AML-193 (cell line): ENCODE measurements around the gene TOMM34.

Source experiments
- DNase-seq, 2 experiments: peaks; one replicate each; lab custom pipeline; 2025; lab: John Stamatoyannopoulos, UW

TOMM34 gene

DNA sequence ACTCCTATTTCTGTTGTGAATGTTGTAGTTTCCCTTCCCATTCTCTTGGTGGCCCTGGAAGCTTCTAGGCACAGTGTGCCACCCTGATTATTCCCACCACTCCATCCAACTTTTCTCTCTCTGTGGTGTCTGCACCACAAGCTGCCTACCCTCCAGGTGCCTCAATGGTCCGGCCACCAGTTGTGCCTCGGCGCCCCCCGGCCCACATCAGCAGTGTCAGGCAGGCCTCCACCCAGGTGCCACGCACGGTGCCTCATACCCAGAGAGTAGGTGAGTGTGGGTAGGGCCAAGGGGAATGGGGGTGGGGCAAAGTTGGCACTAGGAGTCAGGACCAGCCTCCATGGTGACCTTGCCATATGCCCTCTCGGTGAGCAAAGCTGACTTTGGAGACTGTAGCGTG is 27.3 kb downstream of the TOMM34 start:
- DNase-seq: no peak

DNA sequence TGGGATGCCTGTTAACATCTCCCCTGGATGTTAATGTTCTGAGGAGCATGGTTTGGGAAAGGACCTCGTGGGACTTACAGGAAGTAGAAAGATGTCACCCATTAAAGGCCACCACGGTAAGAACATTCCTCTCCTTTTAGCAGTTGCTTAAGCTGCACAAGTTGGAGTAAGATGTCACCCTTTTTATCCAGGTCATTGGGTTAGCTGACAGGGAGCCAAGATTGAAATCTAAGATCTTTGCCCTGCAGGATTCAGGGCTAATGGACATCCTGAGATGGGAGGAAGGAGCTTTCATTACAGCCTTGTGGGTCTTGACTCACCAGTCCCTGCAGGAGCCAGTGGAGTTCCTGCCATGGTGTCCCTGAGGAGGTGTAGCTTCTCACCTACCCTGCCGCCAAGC is 28.3 kb downstream of the TOMM34 start:
- no peak for DNase-seq

- no peak for DNase-seq
These were observed 29.6 kb downstream of the TOMM34 start for GRCh38 chr20:44930517-44931168.

DNA sequence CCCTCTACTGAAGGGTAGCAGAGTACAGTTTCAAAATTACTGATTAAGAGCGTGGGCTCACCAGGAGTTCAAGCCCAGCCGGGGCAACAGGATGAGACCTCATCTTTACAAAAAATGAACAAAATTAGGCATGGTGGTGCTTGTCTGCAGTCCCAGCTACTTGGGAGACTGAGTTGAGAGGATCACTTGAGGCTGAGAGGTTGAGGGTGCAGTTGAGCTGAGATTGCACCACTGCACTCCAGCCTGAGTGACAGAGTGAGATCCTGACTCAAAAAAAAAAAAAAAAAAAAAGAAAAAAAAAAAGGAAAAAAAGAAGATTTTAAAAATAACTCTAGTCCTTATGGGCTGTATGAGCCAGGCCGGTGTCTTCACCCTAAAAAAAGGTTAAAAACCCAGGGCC is 31.6 kb downstream of the TOMM34 start:
- DNase-seq: no peak

DNA sequence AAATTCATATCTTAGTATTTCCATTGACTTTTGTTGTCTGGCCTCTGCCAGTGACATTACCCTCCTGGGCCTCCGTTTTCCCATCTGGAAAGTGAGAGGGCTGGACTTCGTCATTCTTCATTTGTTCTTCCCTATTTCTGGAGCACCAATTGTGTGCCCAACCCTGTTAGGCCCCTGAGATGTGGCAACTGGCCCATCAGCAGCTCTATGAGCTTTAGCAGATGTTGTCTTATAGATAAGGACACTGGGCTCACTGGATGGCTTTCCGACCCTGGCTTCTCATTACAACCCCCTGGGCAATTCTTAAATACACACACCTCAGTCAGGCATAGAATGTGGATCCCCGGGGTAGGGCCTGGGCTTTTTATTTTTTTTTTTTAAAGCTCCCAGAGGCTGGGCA is 35.7 kb downstream of the TOMM34 start:
- no peak for DNase-seq

DNA sequence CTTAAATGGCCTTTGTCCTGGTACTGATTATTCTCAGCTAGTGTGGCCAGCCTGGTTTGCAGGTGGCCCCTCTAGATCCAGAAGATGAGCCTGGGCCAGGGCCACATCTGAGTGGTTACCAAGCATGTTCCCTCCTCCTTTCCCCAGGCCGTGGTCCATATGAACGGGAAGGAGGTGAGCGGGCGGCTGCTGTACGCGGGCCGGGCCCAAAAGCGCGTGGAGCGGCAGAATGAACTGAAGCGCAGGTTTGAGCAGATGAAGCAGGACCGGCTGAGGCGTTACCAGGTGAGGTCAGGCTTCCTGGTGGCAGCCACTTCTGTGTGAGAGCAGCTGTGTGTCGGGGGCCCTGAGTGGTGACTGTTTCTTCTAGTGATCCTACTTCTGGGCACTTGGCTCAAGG is 38.8 kb downstream of the TOMM34 start:
- no peak for DNase-seq

DNA sequence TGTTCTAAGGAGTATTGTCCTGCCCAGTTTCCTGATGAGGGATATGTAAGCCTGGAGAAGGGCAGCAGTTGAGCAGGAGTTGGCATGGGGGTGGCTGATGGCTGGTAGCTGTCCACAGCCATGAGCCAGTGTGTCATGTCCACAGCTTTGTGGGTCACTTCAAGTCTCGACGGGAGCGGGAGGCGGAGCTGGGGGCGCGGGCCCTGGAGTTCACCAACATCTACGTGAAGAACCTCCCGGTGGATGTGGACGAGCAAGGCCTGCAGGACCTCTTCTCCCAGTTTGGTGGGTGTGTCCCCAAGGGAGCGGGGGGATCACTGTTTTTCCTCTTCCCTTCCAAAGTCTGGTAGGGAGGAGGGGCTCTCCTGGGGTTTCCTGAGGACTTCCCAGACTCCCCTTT is 41.4 kb downstream of the TOMM34 start:
- no peak for DNase-seq

DNA sequence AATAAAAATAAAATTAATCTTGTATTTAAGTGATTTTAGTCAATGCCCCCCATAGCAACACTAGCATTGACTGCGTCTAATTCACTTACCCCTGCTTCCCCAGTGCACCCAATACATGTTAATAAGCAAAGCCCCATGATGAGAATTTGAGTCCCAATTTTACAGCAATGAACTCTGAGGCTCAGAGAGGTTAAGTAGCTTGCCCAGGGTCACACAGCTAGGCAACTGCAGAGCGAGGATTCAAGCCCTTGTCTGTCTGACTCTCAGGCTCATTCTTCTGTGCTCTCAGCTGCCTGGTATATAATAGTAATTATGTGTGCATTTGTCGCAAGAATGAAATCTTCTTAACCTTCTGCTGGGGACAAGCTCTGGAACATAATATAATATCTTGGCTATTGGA is 41.9 kb downstream of the TOMM34 start:
- no peak for DNase-seq

GRCh38 chr20:44917399-44917798 is 42.8 kb downstream of the TOMM34 start:
- DNase-seq: no peak

DNA sequence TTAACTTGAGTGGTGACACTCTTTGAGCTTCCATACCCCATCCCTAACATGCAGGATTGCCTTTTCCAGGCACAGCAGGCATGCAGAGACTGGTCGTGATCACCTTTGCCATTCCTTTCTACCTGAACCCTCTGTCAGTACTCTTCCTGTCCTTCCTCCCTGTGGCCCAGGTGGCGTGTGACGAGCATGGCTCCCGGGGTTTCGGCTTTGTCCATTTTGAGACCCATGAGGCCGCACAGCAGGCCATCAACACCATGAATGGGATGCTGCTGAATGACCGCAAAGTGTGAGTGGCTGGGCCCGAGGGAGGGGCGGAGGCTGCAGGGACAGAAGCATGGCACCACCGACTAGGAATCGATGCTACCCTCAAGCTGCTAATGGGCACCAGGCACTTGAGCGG is 43.6 kb downstream of the TOMM34 start:
- DNase-seq: no peak

DNA sequence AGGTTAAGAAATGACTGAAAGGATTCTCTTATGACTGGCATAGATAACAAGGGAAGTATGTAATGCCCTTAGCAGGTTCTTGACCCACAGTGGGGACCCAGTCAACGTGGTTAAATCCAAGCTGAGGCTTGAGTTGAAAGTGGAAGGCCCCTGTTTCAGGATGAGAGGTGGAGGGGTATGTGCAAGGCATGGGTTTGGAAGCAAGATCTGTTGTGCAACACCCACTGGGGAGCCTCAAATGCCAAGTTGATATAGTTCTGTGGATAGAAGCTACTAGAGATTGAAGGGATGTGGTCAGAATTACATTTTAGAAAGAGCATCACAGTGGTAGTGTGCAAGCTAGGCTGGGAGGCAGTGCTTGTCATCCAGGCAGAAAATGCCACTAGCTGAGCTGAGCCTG is 45.3 kb downstream of the TOMM34 start:
- DNase-seq: peak; percentile 12 to 45

DNA sequence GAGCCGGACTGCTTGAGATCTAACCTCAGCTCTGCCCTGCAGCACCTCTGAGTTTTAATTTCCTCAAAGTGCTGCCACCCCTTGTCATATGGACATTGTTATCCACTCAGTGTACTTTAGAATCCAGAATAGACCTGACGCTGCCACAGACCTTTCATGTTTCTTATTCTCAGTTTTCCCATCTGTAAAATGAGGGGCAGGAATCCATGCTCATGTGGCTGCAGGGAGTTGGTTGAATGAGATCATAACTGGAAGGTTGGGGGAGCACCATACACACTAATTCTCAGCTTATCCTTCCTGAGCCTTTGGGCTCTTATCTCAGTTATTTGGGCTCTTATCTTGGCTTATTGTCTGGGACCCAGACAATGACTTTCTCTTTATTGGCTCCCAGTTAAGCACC is 48.0 kb downstream of the TOMM34 start:
- DNase-seq: no peak

GRCh38 chr20:44911264-44911921 is 48.8 kb downstream of the TOMM34 start:
- DNase-seq: peak; percentile 4 to 25

GRCh38 chr20:44910690-44911262 is 49.4 kb downstream of the TOMM34 start:
- DNase-seq: no peak

DNA sequence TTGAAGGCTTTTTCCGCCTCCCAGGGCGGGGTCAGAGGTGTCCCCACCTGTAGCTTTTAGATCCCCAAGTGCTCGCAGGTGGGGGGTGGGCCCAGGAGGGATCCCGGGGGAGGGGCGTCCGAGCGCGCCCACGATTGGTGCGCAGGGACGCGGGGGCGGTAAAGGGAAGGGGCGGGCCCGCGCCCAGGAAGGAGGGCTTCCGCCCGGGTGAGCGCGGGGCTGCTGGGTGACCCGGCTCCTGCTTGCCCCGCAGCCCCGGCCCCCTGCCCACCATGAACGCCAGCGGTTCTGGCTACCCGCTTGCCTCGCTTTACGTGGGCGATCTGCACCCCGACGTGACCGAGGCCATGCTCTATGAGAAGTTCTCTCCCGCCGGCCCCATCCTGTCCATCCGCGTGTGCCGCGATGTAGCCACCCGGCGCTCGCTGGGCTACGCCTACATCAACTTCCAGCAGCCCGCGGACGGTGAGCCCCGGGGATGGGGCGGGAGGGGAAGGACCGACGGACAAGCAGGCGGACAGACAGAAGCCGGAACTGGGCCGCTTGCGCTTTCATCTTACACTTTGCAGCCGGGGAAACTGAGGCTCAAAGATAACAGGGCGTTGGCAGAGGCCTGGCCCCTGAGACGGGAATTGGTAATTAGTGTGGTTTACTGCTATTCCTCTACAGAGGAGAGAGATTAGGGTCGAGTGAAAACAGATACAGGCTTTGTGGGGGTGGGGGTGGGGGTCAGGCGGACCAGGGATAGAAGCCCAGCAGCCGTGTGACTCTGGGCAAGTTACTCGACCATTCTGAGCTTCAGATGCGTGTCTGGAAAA is 50.1 kb downstream of the TOMM34 start, which contains the start of gene PABPC1L:
PABPC1L (plus strand) TSS at position 189 of the 818 bp plus-strand sequence; CDS start at position 273, 84 bp downstream.
- DNase-seq: peak; percentile 29 to 36

- DNase-seq: no peak
These were observed 51.0 kb downstream of the TOMM34 start for GRCh38 chr20:44908987-44909871.

- DNase-seq: no peak
These were observed 55.8 kb downstream of the TOMM34 start for GRCh38 chr20:44904377-44904776.

GRCh38 chr20:44901974-44902373 is 58.2 kb downstream of the TOMM34 start:
- DNase-seq: no peak

- no peak for DNase-seq
These were observed 59.9 kb downstream of the TOMM34 start for GRCh38 chr20:44900231-44900854.

DNA sequence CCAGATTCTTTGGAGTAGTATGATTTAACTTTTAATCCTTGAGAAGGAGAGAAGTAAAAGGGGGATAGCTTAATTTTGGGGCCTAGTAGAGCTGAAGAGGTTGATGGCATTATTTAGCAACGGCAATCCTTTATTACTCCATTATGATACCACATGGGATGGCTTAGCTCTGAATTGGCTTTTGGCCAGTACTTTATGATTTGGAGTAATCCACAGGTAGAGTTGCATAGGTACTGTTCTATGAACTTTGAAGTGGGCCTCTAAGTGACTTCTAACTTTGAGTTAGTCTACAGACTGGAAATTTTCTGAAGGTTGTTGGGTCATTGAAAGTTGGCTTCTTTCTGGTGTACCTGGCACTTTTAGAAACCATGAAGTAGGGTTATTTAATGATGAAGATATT is 63.1 kb downstream of the TOMM34 start:
- DNase-seq: no peak

GRCh38 chr20:44896583-44896982 is 63.6 kb downstream of the TOMM34 start:
- DNase-seq: peak; percentile 88 to 91
